Right lobe of liver (tissue), 4 donors: Measurements from ENCODE around the gene GABRR1.

ENCODE experiments used
- CTCF ChIP-seq, 4 donors: fragments of 200-600 bp in 3 of 4; fragments of 450-650 bp in 1 of 4; IDR thresholded peaks; one replicate each; pipeline versions ENCODE4 v1.5.1 to v1.8.0; 2016 to 2022; ENCODE audit warnings: antibody characterized with exemption in 4 of 4, mild to moderate bottlenecking in 2 of 4
- POLR2A ChIP-seq: fragments of 450-650 bp; IDR thresholded peaks from one replicate; pipeline ENCODE4 v1.6.1; 2017; ENCODE audit warnings: antibody characterized with exemption, mild to moderate bottlenecking
- donor health status: DM: no; HTN: no; CAD: no.
- donor health status: DM: no; HTN: no; CAD: no.
- donor health status: DM: no; HTN: yes; CAD: no.

DNA sequence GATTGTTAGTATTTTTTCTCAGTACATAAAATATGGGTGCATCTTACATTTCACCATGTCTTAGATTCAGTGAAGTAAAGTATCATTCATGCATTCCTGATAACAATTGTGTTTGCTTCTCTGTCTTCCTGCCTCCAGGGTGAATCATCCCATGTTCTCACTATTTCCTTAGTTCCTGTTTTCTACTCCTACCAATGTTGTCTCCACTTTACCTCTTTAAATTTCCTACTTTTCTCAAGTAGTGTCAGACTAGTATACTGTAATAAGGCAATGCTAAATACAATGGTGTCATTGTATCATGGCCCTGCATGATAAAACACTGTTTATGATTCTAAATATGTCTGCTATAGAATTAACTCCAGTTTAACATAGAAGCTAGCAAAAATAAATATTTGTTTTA is 37.4 kb upstream of the GABRR1 start:
- no peak for TF ChIP-seq CTCF (IDR thresholded peaks at IDR 0.05)
- no peak for TF ChIP-seq POLR2A
